GM21381 (cell line): ENCODE results near the gene LEFTY1.

Experiments
- ATAC-seq: cut with Tn5 transposase; IDR thresholded peaks from one replicate; pipeline ENCODE4 v1.9.1; 2021; ENCODE audit warnings: mild to moderate bottlenecking, moderate library complexity; ENCODE audit not compliant: unreplicated experiment

Gene LEFTY1

GRCh38 chr1:225874431-225874830 lies 14.5 kb downstream of the LEFTY1 start:
- ATAC-seq, result no peak

GRCh38 chr1:225873281-225873850 lies 15.6 kb downstream of the LEFTY1 start:
- no peak for ATAC-seq

GRCh38 chr1:225872075-225872430 lies 16.9 kb downstream of the LEFTY1 start:
- ATAC-seq, result no peak

- no peak for ATAC-seq
These were observed 17.4 kb downstream of the LEFTY1 start for GRCh38 chr1:225871359-225872074.

- no peak for ATAC-seq
These were observed 18.0 kb downstream of the LEFTY1 start for GRCh38 chr1:225870911-225871310.

- ATAC-seq, result no peak
These were observed 20.2 kb downstream of the LEFTY1 start for GRCh38 chr1:225868631-225869330.

- ATAC-seq, result no peak
These were observed 22.0 kb downstream of the LEFTY1 start for GRCh38 chr1:225866981-225867380.

- no peak for ATAC-seq
These were observed 22.7 kb downstream of the LEFTY1 start for GRCh38 chr1:225866061-225866837.

GRCh38 chr1:225865514-225865913 lies 23.4 kb downstream of the LEFTY1 start:
- no peak for ATAC-seq

- no peak for ATAC-seq
These were observed 25.8 kb downstream of the LEFTY1 start for GRCh38 chr1:225863167-225863566.

- ATAC-seq, result no peak
These were observed 26.4 kb downstream of the LEFTY1 start for GRCh38 chr1:225862581-225862950.

GRCh38 chr1:225861834-225862580 lies 26.9 kb downstream of the LEFTY1 start:
- no peak for ATAC-seq

- no peak for ATAC-seq
These were observed 28.0 kb downstream of the LEFTY1 start for GRCh38 chr1:225860876-225861441.

- no peak for ATAC-seq
These were observed 28.8 kb downstream of the LEFTY1 start for GRCh38 chr1:225860107-225860506.

GRCh38 chr1:225859151-225859550 lies 29.8 kb downstream of the LEFTY1 start:
- ATAC-seq, result no peak

GRCh38 chr1:225857256-225857655 lies 31.7 kb downstream of the LEFTY1 start:
- no peak for ATAC-seq

- ATAC-seq, result no peak
These were observed 33.2 kb downstream of the LEFTY1 start for GRCh38 chr1:225855503-225856300.

GRCh38 chr1:225853441-225853840 lies 35.5 kb downstream of the LEFTY1 start:
- no peak for ATAC-seq

GRCh38 chr1:225852413-225853124 lies 36.4 kb downstream of the LEFTY1 start:
- ATAC-seq, result no peak
